KMS-11 (cell line): ENCODE results near the gene NACAD.
A peak's percentile ranks its signal among the peaks of the same experiment; 100 is the strongest.

Source experiments
- H2AFZ ChIP-seq: fragments of 200-600 bp; sonication (generic); 2 replicates; pipeline ENCODE4 v1.6.1; 2016; ENCODE audit warnings: antibody characterized with exemption, mixed run types, low read depth
- H3K27ac ChIP-seq: fragments of 200-600 bp; sonication (generic); 2 replicates; pipeline ENCODE4 v1.6.1; 2016; ENCODE audit warnings: mild to moderate bottlenecking, mixed run types
- H3K27me3 ChIP-seq: fragments of 200-600 bp; sonication (generic); 2 replicates; pipeline ENCODE4 v1.6.1; 2017; ENCODE audit warnings: mild to moderate bottlenecking, low read depth, mixed run types, moderate library complexity; ENCODE audit not compliant: insufficient read depth
- H3K36me3 ChIP-seq: fragments of 200-600 bp; sonication (generic); 2 replicates; pipeline ENCODE4 v1.6.1; 2017; ENCODE audit warnings: mild to moderate bottlenecking, mixed run types; ENCODE audit not compliant: insufficient read depth
- H3K4me1 ChIP-seq: fragments of 200-600 bp; sonication (generic); 2 replicates; pipeline ENCODE4 v1.6.1; 2016; ENCODE audit warnings: mild to moderate bottlenecking, low read depth, mixed run types; ENCODE audit not compliant: poor library complexity, severe bottlenecking
- H3K4me2 ChIP-seq: fragments of 200-600 bp; sonication (generic); 2 replicates; pipeline ENCODE4 v1.7.0; 2016; ENCODE audit warnings: mild to moderate bottlenecking, mixed run types
- H3K4me3 ChIP-seq: fragments of 200-600 bp; sonication (generic); IDR thresholded peaks from 2 replicates; pipeline ENCODE4 v1.6.1; 2017; ENCODE audit warnings: low read depth, low read length, mixed read lengths; ENCODE audit not compliant: insufficient read depth
- H3K79me2 ChIP-seq: fragments of 200-600 bp; sonication (generic); 2 replicates; pipeline ENCODE4 v1.6.1; 2016; ENCODE audit warnings: low read depth, mixed run types; ENCODE audit not compliant: insufficient read depth
- H3K9ac ChIP-seq: fragments of 200-600 bp; sonication (generic); 2 replicates; pipeline ENCODE4 v1.6.1; 2016; ENCODE audit warnings: mild to moderate bottlenecking, mixed run types
- H4K20me1 ChIP-seq: fragments of 200-600 bp; sonication (generic); 2 replicates; pipeline ENCODE4 v1.6.1; 2016; ENCODE audit warnings: mild to moderate bottlenecking, mixed run types; ENCODE audit not compliant: insufficient read depth
- TF ChIP-seq, protein P1 (sequence below): fragments of 200-600 bp; sonication (generic); conservative IDR thresholded peaks from 2 replicates; pipeline ENCODE4 v1.6.1; 2017; ENCODE audit warnings: low read depth, mild to moderate bottlenecking, antibody characterized with exemption, low read length, moderate library complexity, mixed read lengths

NACAD gene

DNA sequence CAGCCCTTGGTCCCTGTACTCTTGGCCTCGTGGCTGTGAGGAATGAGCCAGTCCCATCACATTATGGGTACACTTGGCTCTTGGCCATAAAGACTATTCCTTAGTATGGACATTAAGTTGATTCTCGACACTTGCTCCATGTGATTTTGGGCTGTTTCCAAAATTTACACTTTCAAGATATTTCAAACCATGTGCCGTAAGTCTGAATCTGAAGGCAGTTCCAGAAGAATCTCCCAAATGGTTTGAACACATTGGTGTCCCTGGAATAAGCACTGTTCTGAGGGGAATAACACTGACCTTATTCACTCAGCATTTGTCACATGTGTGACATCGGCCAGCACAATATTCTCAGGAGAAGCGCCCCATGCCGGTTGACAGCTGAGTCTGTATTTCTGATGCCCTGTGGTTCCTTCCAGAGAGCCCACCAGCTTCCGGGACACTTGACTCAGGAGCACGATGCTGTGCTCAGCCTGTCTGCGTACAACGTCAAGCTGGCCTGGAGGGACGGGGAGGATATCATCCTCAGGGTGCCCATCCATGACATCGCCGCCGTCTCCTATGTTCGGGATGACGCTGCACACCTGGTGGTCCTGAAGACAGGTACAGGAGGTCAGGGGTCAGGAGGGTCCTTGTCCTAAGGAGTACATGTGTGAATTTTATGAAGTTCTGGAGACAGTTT, 24.6 kb downstream of the NACAD start:
- Histone ChIP-seq H2AFZ (no peak overlapping the region), H3K36me3 (peaks cover 12% of the 10 kb centered on the region; the same call in 1 of the 2 replicates), H3K9ac (no peak overlapping the region), H3K4me3 (no peak overlapping the region), H3K27ac (no peak overlapping the region), H4K20me1 (peaks cover 18% of the 10 kb centered on the region; the same call in 1 of the 2 replicates), H3K27me3 (no peaks in the 10 kb centered on the region), H3K4me1 (peaks cover 29% of the 10 kb centered on the region), H3K79me2 (peaks cover 47% of the 10 kb centered on the region), H3K4me2 (no peak overlapping the region)
- TF ChIP-seq, protein P1, sequence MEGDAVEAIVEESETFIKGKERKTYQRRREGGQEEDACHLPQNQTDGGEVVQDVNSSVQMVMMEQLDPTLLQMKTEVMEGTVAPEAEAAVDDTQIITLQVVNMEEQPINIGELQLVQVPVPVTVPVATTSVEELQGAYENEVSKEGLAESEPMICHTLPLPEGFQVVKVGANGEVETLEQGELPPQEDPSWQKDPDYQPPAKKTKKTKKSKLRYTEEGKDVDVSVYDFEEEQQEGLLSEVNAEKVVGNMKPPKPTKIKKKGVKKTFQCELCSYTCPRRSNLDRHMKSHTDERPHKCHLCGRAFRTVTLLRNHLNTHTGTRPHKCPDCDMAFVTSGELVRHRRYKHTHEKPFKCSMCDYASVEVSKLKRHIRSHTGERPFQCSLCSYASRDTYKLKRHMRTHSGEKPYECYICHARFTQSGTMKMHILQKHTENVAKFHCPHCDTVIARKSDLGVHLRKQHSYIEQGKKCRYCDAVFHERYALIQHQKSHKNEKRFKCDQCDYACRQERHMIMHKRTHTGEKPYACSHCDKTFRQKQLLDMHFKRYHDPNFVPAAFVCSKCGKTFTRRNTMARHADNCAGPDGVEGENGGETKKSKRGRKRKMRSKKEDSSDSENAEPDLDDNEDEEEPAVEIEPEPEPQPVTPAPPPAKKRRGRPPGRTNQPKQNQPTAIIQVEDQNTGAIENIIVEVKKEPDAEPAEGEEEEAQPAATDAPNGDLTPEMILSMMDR = no peak

DNA sequence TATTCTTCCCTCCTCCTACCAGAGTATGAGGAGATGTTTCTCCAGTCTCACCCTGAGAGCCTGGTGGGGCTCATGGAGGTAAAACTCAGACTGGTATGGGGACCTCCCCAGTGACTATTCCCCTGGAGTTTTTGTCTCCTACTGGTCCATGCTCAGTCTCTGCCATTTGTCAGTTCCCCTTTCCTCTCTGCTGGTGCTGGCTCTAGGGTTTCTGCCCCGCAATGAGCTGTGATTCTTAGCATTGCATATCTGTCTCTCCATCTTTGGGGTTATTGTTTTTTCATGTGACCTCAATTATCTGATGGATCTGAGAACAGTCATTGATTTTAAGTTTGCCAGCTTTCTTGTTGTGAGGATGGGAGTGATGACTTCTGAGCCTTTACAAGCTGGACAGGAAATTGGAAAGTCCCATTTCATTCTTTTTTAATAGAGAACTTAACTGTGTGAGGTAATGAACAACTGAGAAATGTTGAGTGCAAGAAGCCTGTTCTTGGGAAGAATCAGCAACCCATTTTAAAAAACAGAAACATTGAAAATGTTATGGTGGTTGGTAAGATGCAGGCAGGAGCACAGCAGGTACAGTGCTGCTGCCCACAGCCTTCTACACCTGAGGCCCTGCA, 26.9 kb downstream of the NACAD start:
- Histone ChIP-seq H3K4me2 (peak overlapping the region; percentile 26), H3K27ac (peak overlapping the region; percentile 4; the same call in 1 of the 2 replicates), H3K4me1 (peaks cover 40% of the 10 kb centered on the region), H3K27me3 (no peaks in the 10 kb centered on the region), H4K20me1 (0 out of 2 replicates have a peak, but pooled peaks cover 10% of the 10 kb centered on the region), H3K9ac (no peak overlapping the region), H3K4me3 (no peak overlapping the region), H3K36me3 (peaks cover 12% of the 10 kb centered on the region; the same call in 1 of the 2 replicates), H3K79me2 (peaks cover 68% of the 10 kb centered on the region), H2AFZ (no peak overlapping the region)
- TF ChIP-seq, protein P1 = no peak

DNA sequence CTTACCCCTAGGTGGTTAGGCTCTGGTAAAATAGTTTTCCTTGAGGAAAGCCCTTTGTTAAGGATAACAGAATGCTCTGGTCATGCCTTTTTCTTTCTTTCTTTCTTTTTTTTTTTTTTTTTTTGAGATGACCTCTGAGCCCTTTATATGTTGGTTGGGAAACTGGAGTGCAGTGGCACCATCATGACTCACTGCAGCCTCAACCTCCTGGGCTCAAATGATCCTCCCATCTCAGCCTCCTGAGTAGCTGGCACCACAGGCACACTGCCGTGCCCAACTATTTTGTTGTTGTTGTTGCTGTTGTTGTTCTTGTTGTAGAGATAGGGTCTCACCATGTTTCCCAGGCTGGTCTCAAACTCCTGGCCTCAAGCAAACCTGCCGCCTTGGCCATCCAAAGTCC, 27.4 kb downstream of the NACAD start:
- peaks cover 12% of the 10 kb centered on the region; the same call in 1 of the 2 replicates for H3K36me3 ChIP-seq
- H3K4me1 ChIP-seq = peaks cover 40% of the 10 kb centered on the region
- H2AFZ ChIP-seq = no peak overlapping the region
- H4K20me1 ChIP-seq = 0 out of 2 replicates have a peak, but pooled peaks cover 10% of the 10 kb centered on the region
- no peaks in the 10 kb centered on the region for H3K27me3 ChIP-seq
- TF ChIP-seq, protein P1 = no peak
- H3K9ac ChIP-seq = no peak overlapping the region
- peak overlapping the region; percentile 26 for H3K4me2 ChIP-seq
- peaks cover 73% of the 10 kb centered on the region for H3K79me2 ChIP-seq
- H3K27ac ChIP-seq = peak overlapping the region; percentile 4; the same call in 1 of the 2 replicates
- H3K4me3 ChIP-seq = no peak overlapping the region

DNA sequence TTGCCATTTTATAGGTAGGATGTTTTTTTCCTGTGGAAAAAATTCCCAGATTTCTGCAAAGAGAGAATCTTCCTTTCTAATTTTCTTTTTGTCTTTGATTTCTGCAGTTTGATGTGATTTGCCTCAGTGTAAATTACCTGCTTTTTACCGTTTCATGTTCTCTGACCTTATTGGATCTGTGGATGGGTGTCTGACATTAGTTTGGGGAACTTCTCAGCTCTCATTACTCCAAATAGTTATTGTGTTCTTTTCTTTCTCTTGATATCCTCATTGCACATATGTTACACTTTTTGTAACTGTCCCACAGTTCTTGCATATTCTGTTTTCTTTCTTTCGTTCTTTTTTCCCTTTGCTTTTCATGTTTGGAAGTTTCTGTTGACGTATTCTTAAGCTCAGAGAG, 28.5 kb downstream of the NACAD start:
- Histone ChIP-seq H4K20me1 (0 out of 2 replicates have a peak, but pooled peaks cover 10% of the 10 kb centered on the region), H3K27me3 (no peaks in the 10 kb centered on the region), H3K4me2 (no peak overlapping the region), H3K9ac (no peak overlapping the region), H3K4me3 (no peak overlapping the region), H3K36me3 (peaks cover 12% of the 10 kb centered on the region; the same call in 1 of the 2 replicates), H2AFZ (no peak overlapping the region), H3K4me1 (peaks cover 40% of the 10 kb centered on the region), H3K79me2 (peaks cover 81% of the 10 kb centered on the region), H3K27ac (0 out of 2 replicates have a peak overlapping the region, but pooled peaks have one; percentile 5)
- TF ChIP-seq, protein P1 = no peak
